ENCODE measurements around the gene LCK.

GRCh38 chr1:32331549-32331948 lies 80.5 kb downstream of the LCK start:
- TF ChIP-seq ZNF23 (CRISPR knock-in tag; IDR thresholded peaks at IDR 0.05) (no peak), MTA3 (IDR thresholded peaks at IDR 0.05; ENCODE audit: borderline replicate concordance) (no peak), ARNT (IDR thresholded peaks at IDR 0.05) (no peak)

Measured in K562 (cell line).